GM12878 (cell line): ENCODE measurements around the gene FAM186B. TPM values are rescaled to one million over a fixed set of nuclear protein-coding genes. Genes with fewer than 3 reads are reported as not detected.

Source experiments
- ATAC-seq: fragments of 200-7000 bp; cut with Tn5 transposase; 3 replicates; pipeline ENCODE4 v1.9.1; 2020; ENCODE audit warnings: mild to moderate bottlenecking, moderate library complexity
- BruUV-seq: library from RNA; stranded (reverse); fragments of 400-500 nt; replicated peaks from 2 replicates; lab custom pipeline; 2021; lab: Mats Ljungman, UMichigan
- CTCF ChIA-PET: fragments of 300-600 bp; sonication (Branson Sonifier 250); formaldehyde crosslinking; extraction: SDS; loops from one replicate; lab custom pipeline; 2021; ENCODE audit warnings: inconsistent platforms; lab: Yijun Ruan, JAX
- POLR2A ChIA-PET: fragments of 350-600 bp; formaldehyde crosslinking; extraction: SDS; loops from one replicate; lab custom pipeline; 2021; ENCODE audit warnings: inconsistent platforms; lab: Charles Lee
- RAD21 ChIA-PET: fragments of 300-600 bp; sonication (Branson Sonifier 250); formaldehyde crosslinking; loops from one replicate; lab custom pipeline; 2023; ENCODE audit warnings: antibody characterized with exemption; ENCODE audit not compliant: unreplicated experiment; lab: Charles Lee
- SMC1A ChIA-PET: fragments of 300-600 bp; sonication (Branson Sonifier 250); formaldehyde crosslinking; loops from one replicate; lab custom pipeline; 2023; ENCODE audit not compliant: unreplicated experiment, uncharacterized antibody; lab: Charles Lee
- DNase-seq: peaks from one replicate; pipeline ENCODE4 v3.0.0-alpha.2; 2011; ENCODE audit warnings: low read depth, low spot score
- FAIRE-seq: peaks from 3 replicates; lab custom pipeline; 2011; peaks lifted over from hg19 to GRCh38; lab: Jason Lieb, UNC
- H2AFZ ChIP-seq: 2 replicates; pipeline ENCODE4 v1.6.0; 2011; ENCODE audit warnings: low read depth, low read length, control low read depth; ENCODE audit not compliant: control insufficient read depth
- H3K27ac ChIP-seq: 2 replicates; pipeline ENCODE4 v1.5.1; 2011; ENCODE audit warnings: control low read depth; ENCODE audit not compliant: control insufficient read depth, insufficient read depth
- H3K27me3 ChIP-seq, 2 experiments: replicated peaks in 1 of 2; 2 replicates each; pipeline versions ENCODE4 v1.6.0 to v1.6.1; 2011; ENCODE audit warnings: low read length in 1 of 2; ENCODE audit not compliant: control insufficient read depth in 2 of 2, insufficient read depth in 2 of 2
- H3K36me3 ChIP-seq, 2 experiments: 2 replicates each; pipeline ENCODE4 v1.5.1; 2011; ENCODE audit warnings: low read length in 1 of 2; ENCODE audit not compliant: control insufficient read depth in 2 of 2, insufficient read depth in 2 of 2
- H3K4me1 ChIP-seq: 2 replicates; pipeline ENCODE4 v1.6.1; 2011; ENCODE audit warnings: mild to moderate bottlenecking, low read length, moderate library complexity, mixed read lengths; ENCODE audit not compliant: control insufficient read depth, insufficient read depth
- H3K4me2 ChIP-seq: 2 replicates; pipeline ENCODE4 v1.6.0; 2011; ENCODE audit warnings: control low read depth; ENCODE audit not compliant: control insufficient read depth, insufficient read depth
- H3K4me3 ChIP-seq: fragments of 200-600 bp; sonication (generic); 2 replicates; pipeline ENCODE4 v1.5.1; 2016
- H3K79me2 ChIP-seq: 2 replicates; pipeline ENCODE4 v1.6.0; 2011; ENCODE audit warnings: low read length; ENCODE audit not compliant: control insufficient read depth, insufficient read depth
- H3K9ac ChIP-seq: 2 replicates; pipeline ENCODE4 v1.8.0; 2011; ENCODE audit warnings: low read length, control low read depth, mixed read lengths; ENCODE audit not compliant: control insufficient read depth, insufficient read depth
- H3K9me3 ChIP-seq: replicated peaks from 3 replicates; pipeline ENCODE4 v1.5.1; 2011; ENCODE audit warnings: mild to moderate bottlenecking, low read length; ENCODE audit not compliant: control insufficient read depth, insufficient read depth
- H4K20me1 ChIP-seq: 2 replicates; pipeline ENCODE4 v1.6.0; 2011; ENCODE audit not compliant: control insufficient read depth, insufficient read depth
- BCL3 ChIP-seq: IDR thresholded peaks from 2 replicates; pipeline ENCODE4 v1.6.1; 2011; ENCODE audit warnings: borderline replicate concordance, low read depth, mild to moderate bottlenecking, moderate library complexity, low read length; ENCODE audit not compliant: insufficient read depth, poor library complexity, severe bottlenecking
- FOS ChIP-seq: IDR thresholded peaks from 3 replicates; pipeline ENCODE4 v1.6.1; 2011; ENCODE audit warnings: borderline replicate concordance; ENCODE audit not compliant: insufficient read length; ENCODE audit errors: extremely low read depth
- JUND ChIP-seq: IDR thresholded peaks from 2 replicates; pipeline ENCODE4 v1.6.1; 2012; ENCODE audit warnings: low read depth, mild to moderate bottlenecking, low read length, improper control_type of control experiment, moderate library complexity
- KDM1A ChIP-seq: fragments of 200-600 bp; sonication (generic); IDR thresholded peaks from 2 replicates; pipeline ENCODE4 v1.6.1; 2016; ENCODE audit warnings: borderline replicate concordance
- MLLT1 ChIP-seq: fragments of 450-650 bp; IDR thresholded peaks from 2 replicates; pipeline ENCODE4 v1.6.1; 2016; ENCODE audit warnings: mild to moderate bottlenecking
- NRF1 ChIP-seq: conservative IDR thresholded peaks from 2 replicates; pipeline ENCODE4 v1.6.1; 2011; ENCODE audit warnings: mild to moderate bottlenecking, low read depth, low read length, improper control_type of control experiment
- RAD21 ChIP-seq: IDR thresholded peaks from 2 replicates; pipeline ENCODE4 v1.6.1; 2011; ENCODE audit warnings: mild to moderate bottlenecking, low read depth, low read length, moderate library complexity; ENCODE audit not compliant: insufficient read depth
- SPI1 ChIP-seq: IDR thresholded peaks from 2 replicates; pipeline ENCODE4 v1.6.1; 2011; ENCODE audit warnings: low read depth, mild to moderate bottlenecking, low read length, moderate library complexity, borderline replicate concordance; ENCODE audit not compliant: insufficient read depth
- SREBF2 ChIP-seq: IDR thresholded peaks from 2 replicates; pipeline ENCODE4 v1.6.1; 2012; ENCODE audit warnings: mild to moderate bottlenecking, low read length
- TARDBP ChIP-seq: IDR thresholded peaks from 2 replicates; pipeline ENCODE4 v1.6.1; 2016; ENCODE audit warnings: borderline replicate concordance
- TCF7 ChIP-seq: IDR thresholded peaks from 2 replicates; pipeline ENCODE4 v1.6.1; 2014; ENCODE audit warnings: antibody characterized with exemption, borderline replicate concordance
- WGBS: methylation state at CpG from one replicate; pipeline ENCODE4 v1.1.6; 2016; ENCODE audit warnings: low lambda C conversion rate; ENCODE audit not compliant: insufficient replicate concordance, insufficient coverage; ENCODE audit errors: missing lambda C conversion rate; 5-methylcytosine and 5-hydroxymethylcytosine counted together
- in situ Hi-C: fragments of 300-500 bp; cut with MboI; formaldehyde crosslinking; loops from 9 replicates; pipeline ENCODE4 v1.14.3; 2018; ENCODE audit warnings: mixed read lengths
- intact Hi-C: fragments of 100-400 bp; cut with micrococcal nuclease; formaldehyde crosslinking; loops from one replicate; pipeline ENCODE4 v1.14.2; 2022; ENCODE audit not compliant: unreplicated experiment
- polyA plus RNA-seq, 11 experiments: library from polyadenylated mRNA; depleted of rRNA in 4 of 11; unstranded in 6 of 11; stranded (reverse) in 5 of 11; fragments of >200 nt; fragmentation: Nextera tagmentation in 4 of 11; fragmentation: Illumina TruSeq in 1 of 11; extraction: Ambion mirVana in 4 of 11; extraction: Trizol in 1 of 11; gene quantifications; 1 replicate in 1 of 11; 2 replicates in 10 of 11; pipeline versions ENCODE4 v1.2.1 to v1.2.3, GENCODE V29; 2011 to 2016; ENCODE audit warnings: inconsistent platforms in 2 of 11, missing spikeins in 2 of 11, low read depth in 1 of 11
- total RNA-seq, 4 experiments: library from RNA; depleted of rRNA in 3 of 4; stranded (reverse); fragments of >200 nt in 3 of 4; fragmentation: Illumina TruSeq in 1 of 4; extraction: Trizol in 1 of 4; gene quantifications; 2 replicates each; pipeline versions ENCODE4 v1.2.1 to v1.2.3, GENCODE V29; 2013 to 2021
- TF ChIP-seq, protein P1 (sequence below): fragments of 450-650 bp; IDR thresholded peaks from 2 replicates; pipeline ENCODE4 v1.6.1; 2017; ENCODE audit warnings: mild to moderate bottlenecking

FAM186B gene
- total and polyA plus RNA-seq, 10 of the 15 experiments (the other 5 are each of a cell fraction or from before 2014, with no cell fraction given) = 0.13 to 0.79 (median 0.51) TPM

- ATAC-seq = no peak
Observed at GRCh38 chr12:49588281-49588680, 17.2 kb downstream of the FAM186B start.

More at GRCh38 chr12:49588281-49588680, 17.2 kb downstream of the FAM186B start:
- Histone ChIP-seq H2AFZ (no peak overlapping the region), H3K9me3 (peaks cover 2% of the 10 kb centered on the region; the same call in 1 of the 3 replicates), H3K79me2 (no peaks in the 10 kb centered on the region), H3K27ac (no peak overlapping the region), H3K9ac (no peak overlapping the region), H3K27me3 (no peaks in the 10 kb centered on the region), H3K4me3 (no peak overlapping the region), H3K4me1 (no peaks in the 10 kb centered on the region), H4K20me1 (no peaks in the 10 kb centered on the region), H3K36me3 (peaks cover 3 to 4% of the 10 kb centered on the region in 2 experiments; a peak in 3 of 4 replicates), H3K4me2 (no peak overlapping the region)
- ChIA-PET SMC1A (no interaction called here), CTCF (interaction anchor here (0.6 to 2.0 kb wide), 3 partner anchors 8 to 230 kb away, joined by 3 to 8 read pairs (median 8); no protein-coding TSS in a partner anchor), POLR2A (no interaction called here), RAD21 (no interaction called here)
- TF ChIP-seq, protein P1, sequence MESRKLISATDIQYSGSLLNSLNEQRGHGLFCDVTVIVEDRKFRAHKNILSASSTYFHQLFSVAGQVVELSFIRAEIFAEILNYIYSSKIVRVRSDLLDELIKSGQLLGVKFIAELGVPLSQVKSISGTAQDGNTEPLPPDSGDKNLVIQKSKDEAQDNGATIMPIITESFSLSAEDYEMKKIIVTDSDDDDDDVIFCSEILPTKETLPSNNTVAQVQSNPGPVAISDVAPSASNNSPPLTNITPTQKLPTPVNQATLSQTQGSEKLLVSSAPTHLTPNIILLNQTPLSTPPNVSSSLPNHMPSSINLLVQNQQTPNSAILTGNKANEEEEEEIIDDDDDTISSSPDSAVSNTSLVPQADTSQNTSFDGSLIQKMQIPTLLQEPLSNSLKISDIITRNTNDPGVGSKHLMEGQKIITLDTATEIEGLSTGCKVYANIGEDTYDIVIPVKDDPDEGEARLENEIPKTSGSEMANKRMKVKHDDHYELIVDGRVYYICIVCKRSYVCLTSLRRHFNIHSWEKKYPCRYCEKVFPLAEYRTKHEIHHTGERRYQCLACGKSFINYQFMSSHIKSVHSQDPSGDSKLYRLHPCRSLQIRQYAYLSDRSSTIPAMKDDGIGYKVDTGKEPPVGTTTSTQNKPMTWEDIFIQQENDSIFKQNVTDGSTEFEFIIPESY = no peak
- TF ChIP-seq MLLT1 (no peak), RAD21 (no peak), FOS (no peak), SPI1 (no peak), TARDBP (no peak), JUND (no peak), SREBF2 (no peak), TCF7 (no peak), BCL3 (no peak), NRF1 (no peak), KDM1A (no peak)
- in situ Hi-C loops = no loop called here
- no peak for FAIRE-seq
- intact Hi-C loops = no loop called here
- BruUV-seq = no TSS peak
- no peak for DNase-seq
- 65% methylated on average over 7 of the region's 7 CpGs for WGBS
